Neuronal stem cell (in vitro differentiated cells): Measurements from ENCODE around the gene LACTBL1.

ENCODE experiments used
- DNase-seq: peaks from one replicate; pipeline ENCODE4 v3.0.0-alpha.2; 2013; ENCODE audit warnings: low spot score
- H2AFZ ChIP-seq: one replicate; pipeline ENCODE4 v1.6.1; 2013; ENCODE audit warnings: mild to moderate bottlenecking, low read length, inconsistent platforms
- H2AK5ac ChIP-seq: 2 replicates; pipeline ENCODE4 v1.6.1; 2013; ENCODE audit warnings: low read depth, mild to moderate bottlenecking, inconsistent platforms, low read length, moderate library complexity, mixed read lengths
- H2BK120ac ChIP-seq: 2 replicates; pipeline ENCODE4 v1.6.1; 2013; ENCODE audit warnings: low read depth, mild to moderate bottlenecking, inconsistent platforms, low read length, moderate library complexity, mixed read lengths
- H2BK12ac ChIP-seq: one replicate; pipeline ENCODE4 v1.6.1; 2013; ENCODE audit warnings: low read length, inconsistent platforms
- H2BK15ac ChIP-seq: 2 replicates; pipeline ENCODE4 v1.6.1; 2013; ENCODE audit warnings: mild to moderate bottlenecking, low read length, inconsistent platforms, mixed read lengths
- H2BK5ac ChIP-seq: one replicate; pipeline ENCODE4 v1.6.1; 2013; ENCODE audit warnings: inconsistent platforms, mild to moderate bottlenecking, low read length, moderate library complexity
- H3K14ac ChIP-seq: one replicate; pipeline ENCODE4 v1.6.1; 2013; ENCODE audit warnings: low read length, inconsistent platforms
- H3K18ac ChIP-seq: 2 replicates; pipeline ENCODE4 v1.6.1; 2013; ENCODE audit warnings: low read length, inconsistent platforms
- H3K23ac ChIP-seq: 2 replicates; pipeline ENCODE4 v1.6.1; 2013; ENCODE audit warnings: low read depth, mild to moderate bottlenecking, mixed read lengths, low read length, inconsistent platforms; ENCODE audit not compliant: poor library complexity
- H3K27ac ChIP-seq: replicated peaks from 3 replicates; pipeline ENCODE4 v1.5.1; 2013; ENCODE audit warnings: low read length, inconsistent platforms
- H3K27me3 ChIP-seq, 3 experiments: 2 replicates each; pipeline ENCODE4 v1.6.1; 2013; ENCODE audit warnings: low read length in 3 of 3, mild to moderate bottlenecking in 2 of 3, inconsistent platforms in 1 of 3, low read depth in 1 of 3, mixed read lengths in 1 of 3, moderate library complexity in 1 of 3; ENCODE audit not compliant: control insufficient read depth in 3 of 3, insufficient read depth in 3 of 3
- H3K36me3 ChIP-seq, 2 donors: replicated peaks in 1 of 2; 2 replicates each; pipeline ENCODE4 v1.6.1; 2013; ENCODE audit warnings: low read length in 2 of 2; ENCODE audit not compliant: control insufficient read depth in 2 of 2, insufficient read depth in 2 of 2
- H3K4ac ChIP-seq: 2 replicates; pipeline ENCODE4 v1.6.1; 2013; ENCODE audit warnings: inconsistent platforms, mild to moderate bottlenecking, low read length, moderate library complexity
- H3K4me1 ChIP-seq, 2 donors: 1 replicate in 1 of 2; 2 replicates in 1 of 2; pipeline ENCODE4 v1.6.1; 2013; ENCODE audit warnings: low read length in 2 of 2, low read depth in 1 of 2; ENCODE audit not compliant: control insufficient read depth in 2 of 2, insufficient read depth in 1 of 2
- H3K4me2 ChIP-seq: one replicate; pipeline ENCODE4 v1.6.1; 2013; ENCODE audit warnings: mild to moderate bottlenecking, low read length, inconsistent platforms; ENCODE audit not compliant: insufficient read depth, poor library complexity, severe bottlenecking
- H3K4me3 ChIP-seq, 2 donors: 2 replicates each; pipeline ENCODE4 v1.5.1; 2013; ENCODE audit warnings: low read length in 2 of 2, mild to moderate bottlenecking in 2 of 2, inconsistent platforms in 1 of 2, moderate library complexity in 1 of 2
- H3K79me1 ChIP-seq: one replicate; pipeline ENCODE4 v1.6.1; 2013; ENCODE audit warnings: low read depth, mild to moderate bottlenecking, inconsistent platforms, low read length, moderate library complexity
- H3K9ac ChIP-seq: one replicate; pipeline ENCODE4 v1.6.1; 2013; ENCODE audit warnings: mild to moderate bottlenecking, low read depth, low read length, inconsistent platforms; ENCODE audit not compliant: poor library complexity
- H3K9me3 ChIP-seq, 2 donors: replicated peaks in 1 of 2; 2 replicates each; pipeline versions ENCODE3 to v1.6.1; 2013; ENCODE audit warnings: low read length in 2 of 2, mild to moderate bottlenecking in 2 of 2, inconsistent platforms in 1 of 2, low read depth in 1 of 2, mixed read lengths in 1 of 2, moderate library complexity in 1 of 2; ENCODE audit not compliant: control insufficient read depth in 2 of 2, insufficient read depth in 1 of 2
- H4K8ac ChIP-seq: one replicate; pipeline ENCODE4 v1.6.1; 2013; ENCODE audit warnings: low read depth, mild to moderate bottlenecking, inconsistent platforms, low read length, moderate library complexity
- H4K91ac ChIP-seq: one replicate; pipeline ENCODE4 v1.6.1; 2013; ENCODE audit warnings: low read length, low read depth, mild to moderate bottlenecking, inconsistent platforms; ENCODE audit not compliant: poor library complexity
- WGBS, 2 donors: extraction: QIAGEN DNeasy Blood & Tissue Kit; methylation state at CpG; one replicate each; pipeline ENCODE4 v1.1.7; 2013; ENCODE audit warnings: missing lambda C conversion rate in 2 of 2, mixed read lengths in 1 of 2; ENCODE audit not compliant: insufficient read length in 2 of 2, insufficient replicate concordance in 1 of 2; ENCODE audit errors: extremely low coverage in 2 of 2; 5-methylcytosine and 5-hydroxymethylcytosine counted together

LACTBL1 gene

DNA sequence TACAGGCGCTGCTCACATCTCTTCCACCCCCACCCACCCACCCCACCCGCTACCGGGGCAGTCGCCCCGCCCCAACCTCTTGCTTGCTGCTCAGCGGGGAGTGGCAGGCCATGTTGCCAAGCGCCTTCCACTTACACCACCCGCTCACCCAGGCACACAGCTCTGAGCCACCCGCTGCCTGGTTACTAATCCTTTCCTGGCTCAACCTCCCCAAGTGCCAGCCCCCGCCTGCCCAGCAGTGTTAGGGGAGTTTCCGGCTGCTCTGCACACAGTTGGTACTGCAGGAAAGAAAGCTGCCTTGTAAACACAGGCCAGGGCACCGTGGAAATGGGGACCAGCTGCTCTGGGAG, 56.2 kb downstream of the LACTBL1 start:
- Histone ChIP-seq H3K9me3 (no peaks in the 10 kb centered on the region), H3K4ac (no peak overlapping the region)

DNA sequence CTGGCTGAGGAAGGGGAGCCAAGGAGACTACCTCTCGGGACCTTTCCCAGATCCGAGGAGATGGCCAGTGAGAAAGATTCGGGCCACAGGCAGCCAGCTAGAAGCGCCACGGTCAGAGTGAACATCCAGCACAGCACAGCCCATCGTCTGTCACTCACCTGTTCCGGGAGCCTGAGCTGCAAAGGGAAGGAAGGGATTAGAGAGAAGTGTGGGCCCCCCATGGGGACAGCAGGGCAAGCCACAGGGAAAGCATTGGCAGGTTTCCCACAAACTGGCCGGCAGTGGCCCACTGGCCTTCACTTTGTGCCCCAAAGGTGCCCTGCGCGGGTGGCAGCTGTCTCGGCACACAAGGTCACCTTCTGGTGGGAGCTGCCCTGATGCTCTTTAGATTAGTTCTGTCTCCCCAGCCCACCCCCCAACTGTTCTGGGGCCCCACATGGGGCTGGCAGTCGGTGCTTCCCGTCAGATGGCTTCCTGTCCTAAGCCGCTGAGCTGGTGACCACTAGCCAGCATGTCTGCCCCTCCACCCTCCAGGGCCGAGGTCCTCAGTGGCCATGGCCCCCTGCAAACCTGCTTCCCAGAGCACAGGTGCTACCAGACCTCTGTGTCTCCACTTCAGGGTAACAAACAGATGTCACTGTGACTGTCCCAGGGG, 56.7 kb downstream of the LACTBL1 start:
- no peak overlapping the region for H2BK12ac ChIP-seq
- peaks cover 0 to 3% of the 10 kb centered on the region in 2 donors for H3K4me1 ChIP-seq
- no peak overlapping the region for H2BK120ac ChIP-seq
- no peak overlapping the region for H4K91ac ChIP-seq
- H3K9ac ChIP-seq: peak overlapping the region; percentile 30
- peak overlapping the region; percentile 17 for H2AK5ac ChIP-seq
- H3K9me3 ChIP-seq: no peaks in the 10 kb centered on the region
- no peaks in the 10 kb centered on the region for H3K79me1 ChIP-seq
- WGBS, 2 donors: no CpG with 5 or more reads among the region's 15 CpGs
- H3K27me3 ChIP-seq: no peaks in the 10 kb centered on the region
- H3K4me3 ChIP-seq: no peak overlapping the region
- no peak overlapping the region for H2AFZ ChIP-seq
- H3K14ac ChIP-seq: no peak overlapping the region
- no peak overlapping the region for H4K8ac ChIP-seq
- H3K18ac ChIP-seq: peak overlapping the region; percentile 59
- peaks cover 14 to 27% of the 10 kb centered on the region in 2 donors for H3K36me3 ChIP-seq
- no peak overlapping the region for H2BK15ac ChIP-seq
- no peak for DNase-seq
- H3K4ac ChIP-seq: no peak overlapping the region
- H3K4me2 ChIP-seq: no peak overlapping the region
- H3K27ac ChIP-seq: no peak overlapping the region
- no peak overlapping the region for H2BK5ac ChIP-seq
- no peak overlapping the region for H3K23ac ChIP-seq

More for the DNA sequence above, 56.2 kb downstream of the LACTBL1 start:
- Histone ChIP-seq H3K14ac (no peak overlapping the region), H2BK120ac (no peak overlapping the region), H3K9ac (no peak overlapping the region), H3K27me3 (no peaks in the 10 kb centered on the region), H2BK5ac (peak overlapping the region; percentile 9), H2AK5ac (peak overlapping the region; percentile 14), H3K18ac (peak overlapping the region; percentile 39), H3K4me2 (no peak overlapping the region), H3K4me1 (peaks cover 0 to 3% of the 10 kb centered on the region in 2 donors), H2BK15ac (no peak overlapping the region), H4K8ac (no peak overlapping the region), H3K27ac (no peak overlapping the region), H3K23ac (no peak overlapping the region), H2AFZ (no peak overlapping the region), H2BK12ac (no peak overlapping the region), H3K79me1 (no peaks in the 10 kb centered on the region), H3K36me3 (peaks cover 10 to 22% of the 10 kb centered on the region in 2 donors), H4K91ac (no peak overlapping the region), H3K4me3 (no peak overlapping the region)
- no CpG with 5 or more reads among the region's 12 CpGs for WGBS, 2 donors
- no peak for DNase-seq

DNA sequence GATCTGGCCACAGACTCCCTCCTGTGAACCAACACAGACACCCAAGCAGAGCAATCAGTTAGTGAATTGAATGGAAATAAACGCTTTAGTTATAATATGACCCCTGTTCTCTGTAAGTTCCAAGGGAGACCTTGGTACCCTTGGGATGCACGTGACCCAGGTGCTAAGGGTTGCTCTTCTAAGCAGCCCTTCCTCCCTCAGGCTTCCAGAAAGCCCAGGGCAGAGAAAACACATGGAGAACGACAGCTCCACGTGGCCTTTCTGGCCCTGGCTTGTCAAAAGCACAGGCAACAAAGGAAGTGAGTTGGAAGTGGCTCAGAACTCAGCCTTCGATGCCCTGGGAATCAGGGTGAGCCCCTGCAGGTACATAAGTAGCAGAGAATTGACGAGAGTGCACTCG, 57.4 kb downstream of the LACTBL1 start:
- no peak overlapping the region for H2BK5ac ChIP-seq
- H3K4me3 ChIP-seq: no peak overlapping the region
- H4K8ac ChIP-seq: no peak overlapping the region
- H3K36me3 ChIP-seq: peaks cover 16 to 31% of the 10 kb centered on the region in 2 donors
- no peak overlapping the region for H2AK5ac ChIP-seq
- no peak overlapping the region for H3K4me2 ChIP-seq
- no peak overlapping the region for H3K4ac ChIP-seq
- H3K9ac ChIP-seq: no peak overlapping the region
- H3K4me1 ChIP-seq: peaks cover 0 to 3% of the 10 kb centered on the region in 2 donors
- no peak overlapping the region for H3K14ac ChIP-seq
- no CpG with 5 or more reads among the region's 7 CpGs for WGBS, 2 donors
- no peak overlapping the region for H2BK12ac ChIP-seq
- no peak overlapping the region for H2AFZ ChIP-seq
- H3K79me1 ChIP-seq: no peaks in the 10 kb centered on the region
- H3K27me3 ChIP-seq: no peaks in the 10 kb centered on the region
- no peaks in the 10 kb centered on the region for H3K9me3 ChIP-seq
- no peak overlapping the region for H3K18ac ChIP-seq
- no peak overlapping the region for H2BK120ac ChIP-seq
- H4K91ac ChIP-seq: no peak overlapping the region
- DNase-seq: no peak
- H2BK15ac ChIP-seq: no peak overlapping the region
- no peak overlapping the region for H3K27ac ChIP-seq
- no peak overlapping the region for H3K23ac ChIP-seq

DNA sequence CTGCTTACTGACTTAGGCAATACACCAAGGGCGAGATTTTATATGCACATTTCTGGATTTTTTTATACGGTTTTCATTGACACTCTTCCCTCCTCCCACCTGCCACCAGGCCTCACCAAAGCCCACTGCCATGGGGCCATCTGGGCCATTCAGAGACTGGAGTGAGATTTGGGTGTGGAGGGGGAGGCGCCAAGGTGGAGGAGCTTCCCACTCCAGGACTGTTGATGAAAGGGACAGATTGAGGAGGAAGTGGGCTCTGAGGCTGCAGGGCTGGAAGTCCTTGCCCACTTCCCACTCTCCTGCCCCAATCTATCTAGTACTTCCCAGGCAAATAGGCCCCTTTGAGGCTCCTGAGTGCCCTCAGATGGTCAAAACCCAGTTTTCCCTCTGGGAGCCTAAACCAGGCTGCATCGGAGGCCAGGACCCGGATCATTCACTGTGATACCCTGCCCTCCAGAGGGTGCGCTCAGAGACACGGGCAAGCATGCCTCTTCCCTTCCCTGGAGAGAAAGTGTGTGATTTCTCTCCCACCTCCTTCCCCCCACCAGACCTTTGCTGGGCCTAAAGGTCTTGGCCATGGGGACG, 57.9 kb downstream of the LACTBL1 start:
- H2BK15ac ChIP-seq: no peak overlapping the region
- no peak overlapping the region for H3K4me3 ChIP-seq
- H2AFZ ChIP-seq: no peak overlapping the region

More for the DNA sequence above, 57.9 kb downstream of the LACTBL1 start:
- H3K4ac ChIP-seq: no peak overlapping the region
- H3K36me3 ChIP-seq: peaks cover 18 to 36% of the 10 kb centered on the region in 2 donors
- no peaks in the 10 kb centered on the region for H3K4me1 ChIP-seq
- H3K14ac ChIP-seq: no peak overlapping the region
- H3K9me3 ChIP-seq: no peaks in the 10 kb centered on the region
- no peak overlapping the region for H2BK12ac ChIP-seq
- no peak overlapping the region for H3K4me2 ChIP-seq
- no peak for DNase-seq
- no peaks in the 10 kb centered on the region for H3K79me1 ChIP-seq
- H3K27ac ChIP-seq: no peak overlapping the region
- H2AK5ac ChIP-seq: no peak overlapping the region
- no peak overlapping the region for H3K23ac ChIP-seq
- H2BK5ac ChIP-seq: no peak overlapping the region
- H2BK120ac ChIP-seq: no peak overlapping the region
- no CpG with 5 or more reads among the region's 8 CpGs for WGBS, 2 donors
- no peak overlapping the region for H4K91ac ChIP-seq
- H3K18ac ChIP-seq: no peak overlapping the region
- H4K8ac ChIP-seq: no peak overlapping the region
- H3K27me3 ChIP-seq: no peaks in the 10 kb centered on the region
- H3K9ac ChIP-seq: no peak overlapping the region
